ENCODE data around the gene CRIP2. TPM values are rescaled to one million over a fixed set of nuclear protein-coding genes. Genes with fewer than 3 reads are reported as not detected.

CRIP2 gene
- total and polyA plus RNA-seq, 2 donors (not counting 3 experiments of a cell fraction or from before 2014, with no cell fraction given): 322 to 954 TPM

- H3K4me1 ChIP-seq (ENCODE audit: control insufficient read depth, extremely low read depth, insufficient read depth, low read length): no peaks in the 10 kb centered on the region
- H3K9ac ChIP-seq (replicated peaks; ENCODE audit: extremely low read depth, insufficient read depth, low read length): no peak overlapping the region
- no peak overlapping the region for H3K27ac ChIP-seq (ENCODE audit: insufficient read depth, low read depth, low read length)
- peaks cover 10 to 62% of the 10 kb centered on the region in 2 experiments for H3K36me3 ChIP-seq (ENCODE audit: control insufficient read depth in 2 of 2, extremely low read depth in 1 of 2, insufficient read depth in 2 of 2, low read length in 2 of 2)
- intact Hi-C loops (cut with micrococcal nuclease): no loop called here
- BruUV-seq (replicated peaks): no TSS peak
- ChIA-PET CTCF (no interaction called here), POLR2A (no interaction called here)
- no peaks in the 10 kb centered on the region for H4K20me1 ChIP-seq (replicated peaks; ENCODE audit: control insufficient read depth, extremely low read depth, insufficient read depth, low read length)
- TF ChIP-seq MYC (IDR thresholded peaks at IDR 0.05; ENCODE audit: low read depth, low read length): no peak
- TF ChIP-seq MAX (IDR thresholded peaks at IDR 0.05; ENCODE audit: insufficient read depth, insufficient read length): no peak
- no peak for TF ChIP-seq GATA2 (IDR thresholded peaks at IDR 0.05; ENCODE audit: insufficient read depth, insufficient read length, low read depth, low read length)
- TF ChIP-seq POLR2A (IDR thresholded peaks at IDR 0.05; ENCODE audit: low read depth, low read length): no peak
- no peak for TF ChIP-seq EZH2 (IDR thresholded peaks at IDR 0.05; ENCODE audit: borderline replicate concordance, low read depth, low read length, severe bottlenecking)
- no peak for TF ChIP-seq FOS (IDR thresholded peaks at IDR 0.05; ENCODE audit: borderline replicate concordance, insufficient read depth, low read length)
- no peak for TF ChIP-seq JUN (IDR thresholded peaks at IDR 0.05; ENCODE audit: borderline replicate concordance, insufficient read depth, insufficient read length, low read depth)
- TF ChIP-seq CTCF (IDR thresholded peaks at IDR 0.05; ENCODE audit: extremely low read depth in 1 of 2, insufficient read depth in 1 of 2, low read depth in 1 of 2, low read length in 2 of 2): no peak
- no peak for TF ChIP-seq POLR2AphosphoS5 (IDR thresholded peaks at IDR 0.05; ENCODE audit: insufficient read depth, low read depth, low read length)
- dilution Hi-C loops (cut with MboI; ENCODE audit: extremely low pct_ligation_motif_present, low sequenced_read_pairs): no loop called here
- no peak overlapping the region for H3K4me2 ChIP-seq (ENCODE audit: insufficient read depth, low read length)
- no peaks in the 10 kb centered on the region for H3K9me3 ChIP-seq (replicated peaks; ENCODE audit: control insufficient read depth, insufficient read depth, low read length)
- no peak overlapping the region for H3K4me3 ChIP-seq (replicated peaks in 1 of 3; ENCODE audit: insufficient read depth in 1 of 3, low read depth in 1 of 3, low read length in 3 of 3)
- DNase-seq (ENCODE audit: low read depth, low spot score) (no peak), FAIRE-seq (no peak)
- no peaks in the 10 kb centered on the region for H3K79me2 ChIP-seq (ENCODE audit: control insufficient read depth, insufficient read depth, low read length)
- H3K27me3 ChIP-seq (ENCODE audit: control insufficient read depth in 2 of 2, insufficient read depth in 2 of 2, low read length in 2 of 2): no peaks in the 10 kb centered on the region
- no peak overlapping the region for H2AFZ ChIP-seq (ENCODE audit: low read depth, low read length)
- H3K9me1 ChIP-seq (replicated peaks; ENCODE audit: control insufficient read depth, extremely low read depth, insufficient read depth, low read length): no peaks in the 10 kb centered on the region
Measured at GRCh38 chr14:105465209-105466031, 9.2 kb upstream of the CRIP2 start.

All from endothelial cell of umbilical vein (primary cell).